A673 (cell line): ENCODE measurements around the gene IFNL1.

Source experiments
- EZH2 ChIP-seq: fragments of 200-600 bp; sonication (generic); IDR thresholded peaks from 2 replicates; pipeline ENCODE4 v1.6.1; 2017; ENCODE audit warnings: borderline replicate concordance, low read depth, mild to moderate bottlenecking, mixed read lengths, antibody characterized with exemption, low read length; ENCODE audit not compliant: poor library complexity, severe bottlenecking
- TF ChIP-seq, protein P1 (sequence below): fragments of 300-800, 200-600 bp; sonication (generic); conservative IDR thresholded peaks from 2 replicates; pipeline ENCODE4 v1.5.1; 2017; ENCODE audit warnings: low read depth, mild to moderate bottlenecking, antibody characterized with exemption, low read length, moderate library complexity, mixed read lengths

- TF ChIP-seq, protein P1, sequence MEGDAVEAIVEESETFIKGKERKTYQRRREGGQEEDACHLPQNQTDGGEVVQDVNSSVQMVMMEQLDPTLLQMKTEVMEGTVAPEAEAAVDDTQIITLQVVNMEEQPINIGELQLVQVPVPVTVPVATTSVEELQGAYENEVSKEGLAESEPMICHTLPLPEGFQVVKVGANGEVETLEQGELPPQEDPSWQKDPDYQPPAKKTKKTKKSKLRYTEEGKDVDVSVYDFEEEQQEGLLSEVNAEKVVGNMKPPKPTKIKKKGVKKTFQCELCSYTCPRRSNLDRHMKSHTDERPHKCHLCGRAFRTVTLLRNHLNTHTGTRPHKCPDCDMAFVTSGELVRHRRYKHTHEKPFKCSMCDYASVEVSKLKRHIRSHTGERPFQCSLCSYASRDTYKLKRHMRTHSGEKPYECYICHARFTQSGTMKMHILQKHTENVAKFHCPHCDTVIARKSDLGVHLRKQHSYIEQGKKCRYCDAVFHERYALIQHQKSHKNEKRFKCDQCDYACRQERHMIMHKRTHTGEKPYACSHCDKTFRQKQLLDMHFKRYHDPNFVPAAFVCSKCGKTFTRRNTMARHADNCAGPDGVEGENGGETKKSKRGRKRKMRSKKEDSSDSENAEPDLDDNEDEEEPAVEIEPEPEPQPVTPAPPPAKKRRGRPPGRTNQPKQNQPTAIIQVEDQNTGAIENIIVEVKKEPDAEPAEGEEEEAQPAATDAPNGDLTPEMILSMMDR: no peak
- no peak for TF ChIP-seq EZH2
Observed at GRCh38 chr19:39319892-39320248, 23.7 kb downstream of the IFNL1 start.
